ENCODE results near the gene MED29.

The MED29 gene

GRCh38 chr19:39390751-39391437, at the start of gene MED29, which contains the start of gene PAF1:
Gene MED29 (plus strand): TSS chr19:39391378. CDS start chr19:39391423, 45 bp downstream.
Gene PAF1 (minus strand): TSS chr19:39391106. CDS start chr19:39390864, 242 bp downstream.
- Histone ChIP-seq H3K27me3 (no peaks in the 10 kb centered on the region), H3K9ac (peak within 1 kb of the TSS; percentile 99), H3K9me3 (no peaks in the 10 kb centered on the region), H4K20me1 (peaks cover 20% of the 10 kb centered on the region; the same call in 1 of the 2 replicates), H3K4me1 (peaks cover 25% of the 10 kb centered on the region), H3K36me3 (peaks cover 72% of the 10 kb centered on the region), H3K4me3 (peak within 1 kb of the TSS; percentile 76), H3K27ac (peak within 1 kb of the TSS; percentile 98), H3K4me2 (peak within 1 kb of the TSS; percentile 96)
- TF ChIP-seq Cebpa-rat (IDR thresholded peaks at IDR 0.05), result no peak

GRCh38 chr19:39341719-39342604, 49.2 kb upstream of the MED29 start, which contains the start of gene SAMD4B:
Gene SAMD4B (plus strand): TSS chr19:39342421. CDS start chr19:39356894, 14,473 bp downstream.
- Histone ChIP-seq H3K9ac (peak within 1 kb of the TSS; percentile 98), H3K36me3 (peaks cover 20% of the 10 kb centered on the region), H3K4me2 (peak within 1 kb of the TSS; percentile 95), H3K4me3 (peak within 1 kb of the TSS; percentile 100), H3K27me3 (no peaks in the 10 kb centered on the region), H3K9me3 (no peaks in the 10 kb centered on the region), H3K27ac (peak within 1 kb of the TSS; percentile 97), H4K20me1 (peaks cover 45% of the 10 kb centered on the region), H3K4me1 (peaks cover 80% of the 10 kb centered on the region)
- TF ChIP-seq Cebpa-rat (IDR thresholded peaks at IDR 0.05), result no peak

- peak overlapping the region; percentile 100 for H3K4me3 ChIP-seq
- no peaks in the 10 kb centered on the region for H3K9me3 ChIP-seq
- H3K4me2 ChIP-seq, result peak overlapping the region; percentile 95
- peaks cover 29% of the 10 kb centered on the region for H3K36me3 ChIP-seq
- TF ChIP-seq Cebpa-rat (IDR thresholded peaks at IDR 0.05), result no peak
- no peaks in the 10 kb centered on the region for H3K27me3 ChIP-seq
- H4K20me1 ChIP-seq, result peaks cover 53% of the 10 kb centered on the region
- peaks cover 79% of the 10 kb centered on the region for H3K4me1 ChIP-seq
- H3K9ac ChIP-seq, result peak overlapping the region; percentile 98
- peak overlapping the region; percentile 97 for H3K27ac ChIP-seq
Observed at GRCh38 chr19:39342647-39343305, 48.4 kb upstream of the MED29 start.

GRCh38 chr19:39345956-39346355, 45.2 kb upstream of the MED29 start:
- peaks cover 60% of the 10 kb centered on the region for H3K36me3 ChIP-seq
- H3K4me1 ChIP-seq, result peaks cover 53% of the 10 kb centered on the region
- H4K20me1 ChIP-seq, result peaks cover 85% of the 10 kb centered on the region
- no peak overlapping the region for H3K27ac ChIP-seq
- TF ChIP-seq Cebpa-rat (IDR thresholded peaks at IDR 0.05), result no peak
- peak overlapping the region; percentile 95 for H3K4me2 ChIP-seq
- H3K4me3 ChIP-seq, result no peak overlapping the region
- peak overlapping the region; percentile 51; the same call in 1 of the 2 replicates for H3K9ac ChIP-seq
- H3K27me3 ChIP-seq, result no peaks in the 10 kb centered on the region
- no peaks in the 10 kb centered on the region for H3K9me3 ChIP-seq

- peak overlapping the region; percentile 13; the same call in 1 of the 2 replicates for H3K4me2 ChIP-seq
- H3K27ac ChIP-seq, result no peak overlapping the region
Observed at GRCh38 chr19:39347332-39348164, 43.6 kb upstream of the MED29 start.

GRCh38 chr19:39349326-39349725, 41.9 kb upstream of the MED29 start:
- H3K36me3 ChIP-seq, result peaks cover 92% of the 10 kb centered on the region
- H3K27ac ChIP-seq, result no peak overlapping the region
- no peak overlapping the region for H3K9ac ChIP-seq
- peaks cover 43% of the 10 kb centered on the region for H3K4me1 ChIP-seq
- H3K4me3 ChIP-seq, result no peak overlapping the region
- H3K9me3 ChIP-seq, result no peaks in the 10 kb centered on the region
- H3K4me2 ChIP-seq, result no peak overlapping the region
- H4K20me1 ChIP-seq, result peaks cover 93% of the 10 kb centered on the region
- H3K27me3 ChIP-seq, result no peaks in the 10 kb centered on the region
- TF ChIP-seq Cebpa-rat (IDR thresholded peaks at IDR 0.05), result no peak

More at GRCh38 chr19:39347332-39348164, 43.6 kb upstream of the MED29 start:
- peaks cover 57% of the 10 kb centered on the region for H3K4me1 ChIP-seq
- H3K9me3 ChIP-seq, result no peaks in the 10 kb centered on the region
- TF ChIP-seq Cebpa-rat (IDR thresholded peaks at IDR 0.05), result no peak
- H3K9ac ChIP-seq, result no peak overlapping the region
- peaks cover 76% of the 10 kb centered on the region for H3K36me3 ChIP-seq
- H3K4me3 ChIP-seq, result no peak overlapping the region
- H3K27me3 ChIP-seq, result no peaks in the 10 kb centered on the region
- peaks cover 100% of the 10 kb centered on the region for H4K20me1 ChIP-seq

GRCh38 chr19:39350156-39350555, 41.0 kb upstream of the MED29 start:
- Histone ChIP-seq H3K4me1 (peaks cover 34% of the 10 kb centered on the region), H4K20me1 (peaks cover 88% of the 10 kb centered on the region), H3K27me3 (no peaks in the 10 kb centered on the region), H3K9me3 (no peaks in the 10 kb centered on the region), H3K36me3 (peaks cover 96% of the 10 kb centered on the region), H3K27ac (no peak overlapping the region), H3K9ac (no peak overlapping the region), H3K4me3 (no peak overlapping the region), H3K4me2 (no peak overlapping the region)
- no peak for TF ChIP-seq Cebpa-rat (IDR thresholded peaks at IDR 0.05)

- Histone ChIP-seq H4K20me1 (peaks cover 86% of the 10 kb centered on the region), H3K4me1 (peaks cover 20% of the 10 kb centered on the region), H3K9me3 (no peaks in the 10 kb centered on the region), H3K27ac (no peak overlapping the region), H3K9ac (no peak overlapping the region), H3K27me3 (no peaks in the 10 kb centered on the region), H3K36me3 (peaks cover 96% of the 10 kb centered on the region), H3K4me2 (no peak overlapping the region), H3K4me3 (no peak overlapping the region)
- TF ChIP-seq Cebpa-rat (IDR thresholded peaks at IDR 0.05), result no peak
Observed at GRCh38 chr19:39351537-39352064, 39.6 kb upstream of the MED29 start.
